K562 (cell line): ENCODE measurements around the gene U2AF1L4. TPM values are rescaled to one million over a fixed set of nuclear protein-coding genes. Genes with fewer than 3 reads are reported as not detected.

Source experiments
- ASH1L ChIP-seq: fragments of 450-650 bp; IDR thresholded peaks from 2 replicates; pipeline ENCODE4 v1.6.1; 2018; ENCODE audit warnings: borderline replicate concordance, mild to moderate bottlenecking, low read depth; ENCODE audit not compliant: partially characterized antibody
- BHLHE40 ChIP-seq: IDR thresholded peaks from 2 replicates; pipeline ENCODE4 v1.6.1; 2011; ENCODE audit warnings: low read length, improper control_type of control experiment
- C11orf30 ChIP-seq: fragments of 450-650 bp; IDR thresholded peaks from 2 replicates; pipeline ENCODE4 v1.6.1; 2016; ENCODE audit warnings: low read depth, mild to moderate bottlenecking
- CBX8 ChIP-seq: fragments of 200-600 bp; sonication (generic); IDR thresholded peaks from 2 replicates; pipeline ENCODE4 v1.6.1; 2012; ENCODE audit warnings: borderline replicate concordance, mixed run types, low read depth, mild to moderate bottlenecking, moderate library complexity, mixed read lengths, low read length, control low read depth, inconsistent platforms; ENCODE audit not compliant: poor library complexity, severe bottlenecking; ENCODE audit errors: extremely low read depth
- ETS1 ChIP-seq: conservative IDR thresholded peaks from 2 replicates; pipeline ENCODE4 v1.6.1; 2011; ENCODE audit warnings: low read depth, mild to moderate bottlenecking, low read length; ENCODE audit not compliant: control insufficient read depth
- ETV1 ChIP-seq: fragments of 450-650 bp; conservative IDR thresholded peaks from 2 replicates; pipeline ENCODE4 v1.6.1; 2016; ENCODE audit warnings: missing genetic modification characterization, control low read depth, low read depth, missing compliant biosample characterization
- FOXA1 ChIP-seq: fragments of 450-650 bp; IDR thresholded peaks from 2 replicates; pipeline ENCODE4 v1.6.1; 2016; ENCODE audit warnings: mild to moderate bottlenecking, borderline replicate concordance
- FOXJ2 ChIP-seq: fragments of 200-800 bp; sonication (Bioruptor generic); IDR thresholded peaks from 2 replicates; pipeline ENCODE4 v1.6.1; 2016; ENCODE audit warnings: missing genetic modification characterization, missing compliant biosample characterization
- GABPB1 ChIP-seq: sonication (generic); formaldehyde crosslinking; IDR thresholded peaks from 2 replicates; pipeline ENCODE4 v1.8.0; 2022; ENCODE audit warnings: mild to moderate bottlenecking, missing genetic modification reagents
- HIVEP1 ChIP-seq: fragments of 250-450 bp; sonication (Bioruptor Pico); IDR thresholded peaks from 2 replicates; pipeline ENCODE4 v1.4.0; 2020; ENCODE audit warnings: mild to moderate bottlenecking
- HOXB6 ChIP-seq: fragments of 250-450 bp; sonication (Bioruptor Pico); IDR thresholded peaks from 2 replicates; pipeline ENCODE4 v1.5.1; 2022; ENCODE audit warnings: mild to moderate bottlenecking, borderline replicate concordance
- LEF1 ChIP-seq: fragments of 450-650 bp; IDR thresholded peaks from 2 replicates; pipeline ENCODE4 v1.6.1; 2016; ENCODE audit warnings: mild to moderate bottlenecking
- NFE2 ChIP-seq: IDR thresholded peaks from 2 replicates; pipeline ENCODE4 v1.6.1; 2014; ENCODE audit warnings: antibody characterized with exemption, low read depth
- NFIC ChIP-seq: fragments of 450-650 bp; IDR thresholded peaks from 2 replicates; pipeline ENCODE4 v1.6.1; 2017; ENCODE audit warnings: mild to moderate bottlenecking, inconsistent platforms
- NONO ChIP-seq, 2 experiments: fragments of 200-400 bp in 1 of 2; fragments of 450-650 bp in 1 of 2; formaldehyde crosslinking in 1 of 2; IDR thresholded peaks; 2 replicates each; pipeline ENCODE4 v1.6.1; 2017; ENCODE audit warnings: low read depth in 2 of 2, mild to moderate bottlenecking in 2 of 2, moderate library complexity in 2 of 2, low read length in 1 of 2
- NR4A1 ChIP-seq, 2 experiments: fragments of 250-450 bp in 1 of 2; fragments of 450-650 bp in 1 of 2; sonication (Bioruptor Pico) in 1 of 2; IDR thresholded peaks; 2 replicates each; pipeline versions ENCODE4 v1.4.0 to v1.6.1; 2016 to 2020; ENCODE audit warnings: mild to moderate bottlenecking in 2 of 2, missing compliant biosample characterization in 1 of 2, missing genetic modification characterization in 1 of 2, moderate library complexity in 1 of 2
- TAF1 ChIP-seq: IDR thresholded peaks from 2 replicates; pipeline ENCODE4 v1.6.1; 2011; ENCODE audit warnings: mild to moderate bottlenecking, low read length, moderate library complexity; ENCODE audit not compliant: insufficient read depth, control insufficient read depth, severe bottlenecking; ENCODE audit errors: extremely low read depth
- ZBTB34 ChIP-seq: fragments of 250-450 bp; sonication (Bioruptor Pico); IDR thresholded peaks from 2 replicates; pipeline ENCODE4 v1.8.0; 2021; ENCODE audit warnings: mild to moderate bottlenecking, moderate library complexity
- ZBTB5 ChIP-seq: fragments of 450-650 bp; IDR thresholded peaks from 2 replicates; pipeline ENCODE4 v1.6.1; 2017; ENCODE audit warnings: antibody characterized with exemption
- ZEB2 ChIP-seq: fragments of 450-650 bp; IDR thresholded peaks from 2 replicates; pipeline ENCODE4 v1.6.1; 2016
- polyA plus RNA-seq, 8 experiments: library from polyadenylated mRNA; depleted of rRNA in 4 of 8; stranded (reverse) in 5 of 8; unstranded in 3 of 8; fragments of >200 nt; fragmentation: Nextera tagmentation in 2 of 8; fragmentation: Illumina TruSeq in 1 of 8; extraction: Ambion mirVana in 2 of 8; extraction: Trizol in 1 of 8; gene quantifications; 2 replicates each; pipeline versions ENCODE4 v1.2.1 to v1.2.3, GENCODE V29; 2011 to 2014; ENCODE audit warnings: inconsistent platforms in 1 of 8, missing spikeins in 1 of 8
- total RNA-seq, 7 experiments: library from RNA; depleted of rRNA in 6 of 7; stranded (reverse); fragments of >200 nt in 6 of 7; fragmentation: Illumina TruSeq in 2 of 7; extraction: Trizol in 2 of 7; gene quantifications; 2 replicates each; pipeline versions ENCODE4 v1.2.1 to v1.2.3, GENCODE V29; 2011 to 2021; ENCODE audit warnings: low replicate concordance in 1 of 7
- TF ChIP-seq, protein P1 (sequence below): IDR thresholded peaks from 3 replicates; pipeline ENCODE4 v1.6.1; 2011; ENCODE audit warnings: borderline replicate concordance, mild to moderate bottlenecking; ENCODE audit not compliant: insufficient read length, insufficient read depth

The U2AF1L4 gene
- total and polyA plus RNA-seq, 9 of the 15 experiments (the other 6 are each of a cell fraction or from before 2014, with no cell fraction given), result 8.4 to 19.5 (median 12.6) TPM

- no peak for TF ChIP-seq ZBTB34 (CRISPR knock-in tag)
- TF ChIP-seq ETV1 (tag), result peak; percentile 57; the same call in 1 of the 2 replicates
- TF ChIP-seq NFE2, result no peak
- TF ChIP-seq, protein P1, sequence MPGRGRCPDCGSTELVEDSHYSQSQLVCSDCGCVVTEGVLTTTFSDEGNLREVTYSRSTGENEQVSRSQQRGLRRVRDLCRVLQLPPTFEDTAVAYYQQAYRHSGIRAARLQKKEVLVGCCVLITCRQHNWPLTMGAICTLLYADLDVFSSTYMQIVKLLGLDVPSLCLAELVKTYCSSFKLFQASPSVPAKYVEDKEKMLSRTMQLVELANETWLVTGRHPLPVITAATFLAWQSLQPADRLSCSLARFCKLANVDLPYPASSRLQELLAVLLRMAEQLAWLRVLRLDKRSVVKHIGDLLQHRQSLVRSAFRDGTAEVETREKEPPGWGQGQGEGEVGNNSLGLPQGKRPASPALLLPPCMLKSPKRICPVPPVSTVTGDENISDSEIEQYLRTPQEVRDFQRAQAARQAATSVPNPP, result no peak
- no peak for TF ChIP-seq NR4A1 (CRISPR knock-in tag; IDR thresholded peaks at IDR 0.05)
- no peak for TF ChIP-seq NR4A1 (tag; IDR thresholded peaks at IDR 0.05)
- TF ChIP-seq FOXJ2, result 0 out of 2 replicates have a peak, but pooled peaks have one; percentile 6
- no peak for TF ChIP-seq FOXA1
- no peak for TF ChIP-seq CBX8
- TF ChIP-seq TAF1, result peak; percentile 36
- peak; percentile 90 for TF ChIP-seq NFIC
- TF ChIP-seq ZBTB5, result no peak
- TF ChIP-seq GABPB1 (CRISPR knock-in tag), result peak; percentile 97
- TF ChIP-seq C11orf30, result peak; percentile 21; the same call in 1 of the 2 replicates
- 0 out of 2 replicates have a peak, but pooled peaks have one; percentile 31 for TF ChIP-seq BHLHE40
- TF ChIP-seq HOXB6, result no peak
- TF ChIP-seq LEF1, result no peak
- no peak for TF ChIP-seq NONO (IDR thresholded peaks at IDR 0.05; ENCODE audit: low read depth in 2 of 2, low read length in 1 of 2)
- TF ChIP-seq ASH1L, result peak; percentile 92
- TF ChIP-seq HIVEP1 (CRISPR knock-in tag), result no peak
- peak; percentile 98 for TF ChIP-seq ETS1
- TF ChIP-seq ZEB2, result no peak
These were observed 3.1 kb upstream of the U2AF1L4 start, which contains the start of gene LIN37 (continued) for GRCh38 chr19:35748106-35749020.
